ENCODE results near the gene HAS3.

DNA sequence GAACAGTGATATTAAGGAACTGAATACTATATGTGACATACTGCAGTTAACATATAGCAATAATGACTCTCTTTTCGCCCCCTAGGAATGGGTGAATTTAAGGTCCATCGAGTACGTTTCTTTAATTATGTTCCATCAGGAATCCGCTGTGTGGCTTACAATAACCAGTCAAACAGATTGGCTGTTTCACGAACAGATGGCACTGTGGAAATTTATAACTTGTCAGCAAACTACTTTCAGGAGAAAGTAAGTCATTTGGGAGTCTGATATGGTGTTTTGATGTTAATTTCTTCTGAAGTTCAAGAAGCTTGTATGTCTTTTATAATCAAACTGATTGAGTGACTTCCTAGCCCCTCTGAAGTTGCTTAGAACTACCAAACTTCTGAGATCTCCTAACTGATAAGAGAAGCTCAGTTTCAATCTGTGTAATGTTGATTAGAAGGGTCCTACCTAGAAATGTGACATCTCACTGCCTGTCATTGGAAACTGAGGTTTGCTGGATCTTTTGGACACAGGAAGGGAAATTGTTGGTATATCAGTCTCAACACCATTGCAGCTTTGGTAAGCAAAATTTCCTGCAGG, 28.0 kb downstream of the HAS3 start:
- no peak for TF ChIP-seq EZH2phosphoT487 (IDR thresholded peaks at IDR 0.05; ENCODE audit: borderline replicate concordance)
- TF ChIP-seq, protein P1, sequence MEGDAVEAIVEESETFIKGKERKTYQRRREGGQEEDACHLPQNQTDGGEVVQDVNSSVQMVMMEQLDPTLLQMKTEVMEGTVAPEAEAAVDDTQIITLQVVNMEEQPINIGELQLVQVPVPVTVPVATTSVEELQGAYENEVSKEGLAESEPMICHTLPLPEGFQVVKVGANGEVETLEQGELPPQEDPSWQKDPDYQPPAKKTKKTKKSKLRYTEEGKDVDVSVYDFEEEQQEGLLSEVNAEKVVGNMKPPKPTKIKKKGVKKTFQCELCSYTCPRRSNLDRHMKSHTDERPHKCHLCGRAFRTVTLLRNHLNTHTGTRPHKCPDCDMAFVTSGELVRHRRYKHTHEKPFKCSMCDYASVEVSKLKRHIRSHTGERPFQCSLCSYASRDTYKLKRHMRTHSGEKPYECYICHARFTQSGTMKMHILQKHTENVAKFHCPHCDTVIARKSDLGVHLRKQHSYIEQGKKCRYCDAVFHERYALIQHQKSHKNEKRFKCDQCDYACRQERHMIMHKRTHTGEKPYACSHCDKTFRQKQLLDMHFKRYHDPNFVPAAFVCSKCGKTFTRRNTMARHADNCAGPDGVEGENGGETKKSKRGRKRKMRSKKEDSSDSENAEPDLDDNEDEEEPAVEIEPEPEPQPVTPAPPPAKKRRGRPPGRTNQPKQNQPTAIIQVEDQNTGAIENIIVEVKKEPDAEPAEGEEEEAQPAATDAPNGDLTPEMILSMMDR (conservative IDR thresholded peaks at IDR 0.05; ENCODE audit: low read length): no peak
